GM12874 (cell line): ENCODE measurements around the gene SRBD1.

Source experiments
- CTCF ChIP-seq: IDR thresholded peaks from 2 replicates; pipeline ENCODE4 v1.5.1; 2011; ENCODE audit warnings: low read depth, mild to moderate bottlenecking, control low read depth, low read length, moderate library complexity; ENCODE audit not compliant: insufficient read depth

Gene SRBD1

GRCh38 chr2:45459860-45460259 is 151.2 kb downstream of the SRBD1 start:
- TF ChIP-seq CTCF, result no peak

- no peak for TF ChIP-seq CTCF
These were observed 152.0 kb downstream of the SRBD1 start for GRCh38 chr2:45458909-45459563.

- TF ChIP-seq CTCF, result no peak
These were observed 153.7 kb downstream of the SRBD1 start for GRCh38 chr2:45457211-45457945.

GRCh38 chr2:45452866-45453265 is 158.2 kb downstream of the SRBD1 start:
- no peak for TF ChIP-seq CTCF

GRCh38 chr2:45450634-45451033 is 160.4 kb downstream of the SRBD1 start:
- TF ChIP-seq CTCF, result no peak

GRCh38 chr2:45448217-45448616 is 162.8 kb downstream of the SRBD1 start:
- TF ChIP-seq CTCF, result no peak

- no peak for TF ChIP-seq CTCF
These were observed 165.1 kb downstream of the SRBD1 start for GRCh38 chr2:45446016-45446415.
